ENCODE measurements around the gene USP20. TPM values are rescaled to one million over a fixed set of nuclear protein-coding genes. Genes with fewer than 3 reads are reported as not detected.

The USP20 gene
- total RNA-seq, 1 experiment from 2014 or later: 18.0 TPM

- no peak for DNase-seq (ENCODE audit: low read depth)
These were observed 11.7 kb upstream of the USP20 start for GRCh38 chr9:129823542-129823934.

- peak; percentile 94 for DNase-seq (ENCODE audit: low read depth)
These were observed 11.2 kb upstream of the USP20 start, which contains the start of gene TOR1A for GRCh38 chr9:129823935-129824601. Gene TOR1A, minus strand, starts transcription at chr9:129824136. Its CDS starts 51 bp downstream, at chr9:129824085.

- no peak for DNase-seq (ENCODE audit: low read depth)
These were observed 8.9 kb upstream of the USP20 start for GRCh38 chr9:129826344-129826743.

DNA sequence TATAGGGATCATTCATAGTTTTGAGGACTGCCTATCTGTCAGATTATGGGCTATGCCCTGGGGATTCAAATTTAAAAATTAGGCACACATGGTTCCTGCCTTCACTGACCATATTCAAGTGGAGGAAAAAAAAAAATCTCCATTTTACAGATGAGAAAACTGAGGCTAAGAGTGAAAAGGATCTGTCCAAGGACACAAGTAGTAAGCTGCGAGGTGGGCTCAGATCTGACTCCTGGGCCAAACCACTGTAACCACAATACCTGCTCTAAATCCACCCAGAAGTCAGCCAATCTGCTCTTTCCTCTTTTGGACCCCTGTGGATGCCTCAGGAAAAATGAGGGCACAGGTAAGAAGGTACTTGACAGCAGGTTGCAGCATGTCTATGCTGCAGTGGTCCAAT lies 8.5 kb upstream of the USP20 start:
- no peak for DNase-seq (ENCODE audit: low read depth)

DNA sequence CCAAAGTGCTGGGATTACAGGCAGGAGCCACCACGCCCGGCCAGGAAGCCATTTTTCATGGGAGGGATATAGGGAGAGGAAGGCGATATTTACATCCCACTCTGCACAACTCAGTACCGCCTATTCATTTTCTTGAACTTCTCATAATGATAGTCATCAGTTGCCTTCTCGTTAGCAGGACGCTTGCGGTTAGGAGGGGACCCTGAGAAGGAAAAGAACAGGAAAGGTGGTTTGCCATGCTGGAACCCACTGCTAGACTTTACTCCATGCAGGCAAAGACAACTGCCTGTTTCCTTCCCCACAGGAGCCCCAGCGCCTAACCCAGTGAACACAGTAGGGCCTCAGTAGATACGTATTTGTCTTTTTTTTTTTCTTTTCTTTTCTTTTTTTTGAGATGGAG lies 7.2 kb upstream of the USP20 start:
- DNase-seq (ENCODE audit: low read depth): no peak

GRCh38 chr9:129828969-129829368 lies 6.3 kb upstream of the USP20 start:
- DNase-seq (ENCODE audit: low read depth): no peak

- peak; percentile 46 for DNase-seq (ENCODE audit: low read depth)
These were observed 2.3 kb upstream of the USP20 start for GRCh38 chr9:129832982-129833381.

- DNase-seq (ENCODE audit: low read depth): no peak
These were observed 650 bp upstream of the USP20 start for GRCh38 chr9:129834489-129835127.

- peak; percentile 61 for DNase-seq (ENCODE audit: low read depth)
These were observed 584 bp downstream of the USP20 start for GRCh38 chr9:129835860-129836223.

GRCh38 chr9:129836311-129837007 lies 1.2 kb downstream of the USP20 start:
- DNase-seq (ENCODE audit: low read depth): no peak

DNA sequence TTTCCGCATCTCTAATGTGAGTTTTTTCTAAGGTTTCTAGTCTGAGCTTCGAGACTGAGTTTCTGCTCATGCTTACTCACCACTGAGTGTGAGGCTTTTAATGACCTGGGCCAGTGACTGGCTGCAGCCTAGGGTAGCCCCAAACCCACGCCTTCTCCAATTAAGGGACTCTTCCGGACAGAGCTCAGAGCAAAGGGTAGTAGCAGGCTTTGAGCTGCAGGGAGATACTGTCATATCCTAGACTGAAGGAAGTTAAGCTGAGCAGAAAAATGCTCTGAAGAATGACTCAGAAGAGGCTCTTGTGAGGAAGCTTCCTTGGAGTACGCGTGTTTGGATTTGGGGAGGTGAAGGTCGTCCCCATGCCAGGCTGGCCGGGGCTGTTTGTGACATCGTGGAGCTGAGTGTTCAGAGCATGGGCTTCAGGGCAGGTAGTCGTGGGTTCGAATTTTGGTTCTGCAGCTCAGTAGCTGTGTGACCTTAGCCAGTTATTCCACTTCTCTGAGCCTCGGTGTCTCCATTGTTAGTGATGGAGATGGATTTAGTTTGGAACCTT lies 3.5 kb downstream of the USP20 start:
- peak; percentile 92 for DNase-seq (ENCODE audit: low read depth)

GRCh38 chr9:129839324-129840023 lies 4.2 kb downstream of the USP20 start:
- DNase-seq (ENCODE audit: low read depth): no peak

DNA sequence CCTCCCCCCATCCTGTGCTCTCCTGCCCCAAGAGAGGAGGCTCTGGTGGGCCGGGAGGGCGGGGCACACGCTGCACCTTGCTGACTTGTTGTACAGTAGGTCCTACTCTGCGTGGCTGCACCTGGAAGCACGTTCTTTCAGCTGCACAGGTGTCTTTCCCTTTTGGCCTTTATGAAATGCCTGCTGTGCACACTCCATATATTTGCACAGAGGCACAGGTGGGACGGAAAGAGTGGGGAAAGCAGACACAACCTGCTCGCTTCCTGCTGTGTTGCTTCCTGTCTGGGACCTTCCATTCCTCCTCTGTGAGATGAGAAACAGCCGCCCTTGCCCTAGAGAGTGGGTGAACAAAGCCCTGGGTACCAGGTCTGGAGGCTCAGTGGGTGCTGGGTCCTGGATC lies 4.8 kb downstream of the USP20 start:
- no peak for DNase-seq (ENCODE audit: low read depth)

- no peak for DNase-seq (ENCODE audit: low read depth)
These were observed 5.8 kb downstream of the USP20 start for GRCh38 chr9:129841071-129841470.

DNA sequence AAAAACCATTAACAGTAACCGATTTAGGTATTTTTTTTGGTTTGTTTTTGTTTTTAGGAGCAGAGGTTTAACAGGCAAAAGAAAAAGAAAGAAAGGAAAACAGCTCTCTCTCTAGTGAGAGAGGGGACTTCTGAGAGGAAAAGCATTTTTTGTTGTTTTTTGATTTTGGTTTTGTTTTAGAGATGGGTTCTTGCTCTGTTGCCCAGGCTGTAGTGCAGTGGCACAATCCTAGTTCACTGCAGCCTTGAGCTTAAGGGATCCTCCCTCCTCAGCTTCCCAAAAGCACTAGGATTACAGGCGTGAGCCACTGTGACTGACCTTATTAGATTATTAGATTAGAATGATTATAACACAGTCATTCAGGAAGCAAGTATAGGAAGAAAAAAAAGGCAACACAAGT lies 10.1 kb downstream of the USP20 start:
- no peak for DNase-seq (ENCODE audit: low read depth)

- DNase-seq (ENCODE audit: low read depth): no peak
These were observed 13.6 kb downstream of the USP20 start for GRCh38 chr9:129848712-129849441.

GRCh38 chr9:129849901-129850300 lies 14.6 kb downstream of the USP20 start:
- DNase-seq (ENCODE audit: low read depth): no peak

- DNase-seq (ENCODE audit: low read depth): no peak
These were observed 15.7 kb downstream of the USP20 start for GRCh38 chr9:129850821-129851550.

DNA sequence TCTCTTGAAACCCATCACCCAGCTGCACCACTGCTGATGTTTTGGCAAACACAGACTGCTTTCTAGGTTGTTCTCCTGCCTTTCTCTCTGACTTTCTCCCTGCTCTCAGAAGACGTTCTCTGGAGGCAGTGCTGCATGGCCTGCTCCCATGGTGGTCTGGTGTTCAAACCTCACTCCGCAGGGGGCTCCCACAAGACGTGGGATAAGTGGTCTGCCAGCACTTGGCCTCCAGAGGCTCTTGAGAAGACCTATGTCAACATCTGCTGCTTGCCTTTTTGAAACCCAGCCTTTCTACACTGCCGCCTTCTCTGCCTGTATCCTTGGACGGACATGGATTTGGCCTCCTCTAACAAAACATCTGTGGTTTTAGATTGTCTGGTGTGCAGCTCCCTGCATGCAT lies 16.6 kb downstream of the USP20 start:
- no peak for DNase-seq (ENCODE audit: low read depth)

- DNase-seq (ENCODE audit: low read depth): no peak
These were observed 17.3 kb downstream of the USP20 start for GRCh38 chr9:129852579-129852978.

DNA sequence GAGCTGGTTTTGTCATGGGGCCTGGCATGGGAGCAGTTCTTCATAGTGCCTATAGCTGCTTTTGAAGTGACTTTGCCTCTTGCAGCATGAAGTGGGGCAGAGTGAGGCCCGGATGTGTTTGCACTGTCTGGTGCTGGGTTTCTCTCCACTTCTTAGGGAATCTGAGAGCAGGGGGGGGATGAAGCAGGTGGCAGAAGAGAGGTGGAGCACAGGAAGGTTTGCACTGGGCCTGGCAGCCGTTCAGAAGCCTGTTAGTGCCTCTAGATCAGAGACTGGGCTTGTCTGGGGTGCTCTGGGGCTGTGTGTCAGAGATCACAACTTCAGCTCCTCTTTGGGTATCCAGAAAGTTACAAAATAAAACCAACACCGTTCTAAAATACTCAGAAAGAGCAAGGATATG lies 18.4 kb downstream of the USP20 start:
- DNase-seq (ENCODE audit: low read depth): no peak

Measured in M059J (cell line).